VCaP (cell line): Measurements from ENCODE around the gene NME7.

Experiments used
- H3K27ac ChIP-seq: fragments of 450-650 bp; 2 replicates; pipeline ENCODE4 v1.5.1; 2017
- TF ChIP-seq, protein P1 (sequence below): fragments of 450-650 bp; conservative IDR thresholded peaks from 2 replicates; pipeline ENCODE4 v1.5.1; 2017; ENCODE audit warnings: mild to moderate bottlenecking, moderate library complexity

The NME7 gene

DNA sequence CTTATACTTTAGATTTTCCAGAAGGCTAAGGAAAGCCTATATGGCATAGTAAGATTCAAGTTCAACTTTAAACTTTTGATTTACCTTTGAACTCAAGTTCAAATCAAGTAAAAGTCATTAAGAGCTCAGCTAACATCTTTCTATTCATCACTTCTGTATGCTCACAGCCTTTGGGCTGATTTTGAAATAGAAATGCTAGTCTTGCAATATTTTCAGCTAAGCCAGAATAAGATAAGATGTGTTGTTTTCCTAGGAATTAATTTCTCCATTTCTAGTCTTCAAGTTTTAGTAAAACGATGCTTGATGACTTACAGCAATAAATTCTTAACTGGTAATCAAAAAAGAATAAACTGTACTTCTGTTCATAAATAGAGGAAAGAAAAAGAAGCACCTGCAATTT, 225.5 kb downstream of the NME7 start:
- no peak overlapping the region for H3K27ac ChIP-seq
- TF ChIP-seq, protein P1, sequence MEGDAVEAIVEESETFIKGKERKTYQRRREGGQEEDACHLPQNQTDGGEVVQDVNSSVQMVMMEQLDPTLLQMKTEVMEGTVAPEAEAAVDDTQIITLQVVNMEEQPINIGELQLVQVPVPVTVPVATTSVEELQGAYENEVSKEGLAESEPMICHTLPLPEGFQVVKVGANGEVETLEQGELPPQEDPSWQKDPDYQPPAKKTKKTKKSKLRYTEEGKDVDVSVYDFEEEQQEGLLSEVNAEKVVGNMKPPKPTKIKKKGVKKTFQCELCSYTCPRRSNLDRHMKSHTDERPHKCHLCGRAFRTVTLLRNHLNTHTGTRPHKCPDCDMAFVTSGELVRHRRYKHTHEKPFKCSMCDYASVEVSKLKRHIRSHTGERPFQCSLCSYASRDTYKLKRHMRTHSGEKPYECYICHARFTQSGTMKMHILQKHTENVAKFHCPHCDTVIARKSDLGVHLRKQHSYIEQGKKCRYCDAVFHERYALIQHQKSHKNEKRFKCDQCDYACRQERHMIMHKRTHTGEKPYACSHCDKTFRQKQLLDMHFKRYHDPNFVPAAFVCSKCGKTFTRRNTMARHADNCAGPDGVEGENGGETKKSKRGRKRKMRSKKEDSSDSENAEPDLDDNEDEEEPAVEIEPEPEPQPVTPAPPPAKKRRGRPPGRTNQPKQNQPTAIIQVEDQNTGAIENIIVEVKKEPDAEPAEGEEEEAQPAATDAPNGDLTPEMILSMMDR, result no peak

DNA sequence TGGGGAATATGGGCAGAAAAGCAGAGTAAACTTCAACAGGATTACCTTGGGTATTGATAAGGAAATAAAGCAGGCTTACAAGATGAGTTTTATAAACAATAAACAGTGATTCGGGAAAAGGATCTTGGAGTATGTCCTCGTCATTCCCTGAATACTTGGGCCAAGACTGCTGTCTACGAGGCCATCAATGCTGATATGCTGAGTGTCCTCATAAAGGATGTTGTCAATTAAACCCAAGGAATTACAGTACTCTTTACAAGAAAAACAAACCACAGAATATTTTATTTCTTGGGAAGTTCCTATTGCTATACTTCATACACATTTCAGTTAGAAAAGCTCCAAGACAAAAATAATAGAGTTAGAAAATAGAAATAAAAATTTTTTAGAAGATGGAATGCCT, 226.2 kb downstream of the NME7 start:
- TF ChIP-seq, protein P1, result no peak
- no peak overlapping the region for H3K27ac ChIP-seq

DNA sequence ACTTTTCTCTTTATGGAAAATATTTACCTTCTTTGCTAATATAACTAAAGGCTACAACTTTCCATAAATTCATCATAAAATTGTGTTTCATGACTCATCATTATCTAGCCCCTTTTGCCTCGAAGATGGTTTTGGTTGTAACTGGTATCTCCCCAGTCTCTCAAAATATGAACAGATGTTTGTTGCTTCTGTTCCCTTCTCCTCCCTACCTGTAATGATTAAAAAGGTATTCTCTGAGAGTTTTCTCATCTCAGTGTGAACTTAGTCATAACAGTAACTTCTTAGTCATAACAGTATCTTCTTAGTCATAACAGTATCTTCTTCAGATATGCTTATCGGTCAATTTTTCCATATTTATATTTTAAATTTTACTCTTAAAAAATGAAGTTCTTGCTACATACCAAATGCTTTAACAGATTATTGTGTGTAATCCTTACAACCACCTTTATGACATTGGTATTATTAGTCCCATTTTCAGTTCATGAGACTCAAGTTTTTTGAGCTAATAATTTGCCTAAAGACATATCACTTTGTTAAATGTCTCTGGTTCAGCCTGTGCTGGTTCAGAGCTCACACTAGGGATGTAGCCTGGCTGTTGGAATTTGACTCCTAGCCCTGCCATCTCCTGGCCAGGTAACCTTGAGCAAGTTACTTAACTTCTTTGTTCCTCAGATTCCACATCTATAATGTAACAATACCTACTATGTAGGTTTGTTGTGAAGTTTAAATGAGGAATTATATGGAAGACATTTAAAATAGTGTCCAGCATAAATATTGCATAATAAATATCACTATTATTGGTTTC, 228.5 kb downstream of the NME7 start:
- TF ChIP-seq, protein P1, result no peak
- no peak overlapping the region for H3K27ac ChIP-seq

DNA sequence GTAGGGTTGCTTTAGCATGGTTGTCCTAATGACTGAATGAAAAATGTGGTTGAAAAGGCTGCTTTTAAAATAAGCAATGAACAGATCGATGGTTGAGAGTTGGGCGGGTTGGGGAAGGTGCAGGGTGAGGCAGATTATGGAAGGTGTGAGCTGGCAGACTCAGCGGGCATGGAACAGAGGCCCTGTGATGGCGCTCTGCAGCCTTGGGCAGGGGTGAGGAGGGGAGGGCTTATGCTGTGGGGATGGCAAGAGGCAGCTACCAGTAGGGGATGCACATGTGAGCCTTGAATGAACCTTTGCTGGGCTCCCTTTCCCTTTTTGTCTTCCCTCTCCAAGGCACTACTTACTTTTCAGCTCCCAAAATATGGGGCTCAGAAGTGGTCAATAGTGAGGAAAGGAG, 230.2 kb downstream of the NME7 start:
- TF ChIP-seq, protein P1, result no peak

DNA sequence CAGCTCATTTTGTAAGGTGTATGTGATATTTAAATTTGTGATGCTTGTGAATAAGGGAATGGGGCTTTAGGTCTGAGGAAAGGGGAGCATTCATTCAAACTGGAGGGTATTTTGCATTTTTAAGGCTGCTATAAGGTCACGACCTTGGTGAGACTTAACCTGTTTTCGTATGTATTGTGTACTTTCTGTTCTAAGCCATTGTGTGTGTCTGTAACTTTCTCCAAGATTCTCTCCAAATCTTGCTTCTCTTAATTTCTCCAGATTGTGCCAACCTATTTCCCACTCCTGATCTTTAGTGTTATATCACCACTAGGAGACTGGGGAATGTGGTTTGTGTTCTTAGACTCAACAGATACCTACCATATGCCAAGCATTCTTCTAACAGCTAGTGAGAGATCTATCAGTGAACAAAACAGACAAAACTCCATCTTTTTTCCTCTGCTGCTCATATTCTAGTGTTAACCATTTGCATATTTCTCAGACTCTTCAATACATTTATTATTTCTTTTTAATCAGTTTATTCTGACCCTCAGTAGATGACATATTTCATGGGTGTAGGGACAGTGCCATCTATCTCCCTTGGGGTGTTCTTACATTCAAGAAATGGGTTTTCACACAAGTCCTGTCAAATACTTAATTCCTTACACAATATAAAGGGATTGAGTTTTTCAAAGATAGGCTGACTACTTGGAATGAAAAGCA, 233.6 kb downstream of the NME7 start:
- H3K27ac ChIP-seq, result no peak overlapping the region
- TF ChIP-seq, protein P1, result peak; percentile 45; the same call in 1 of the 2 replicates

More for the DNA sequence above, 230.2 kb downstream of the NME7 start:
- no peak overlapping the region for H3K27ac ChIP-seq

DNA sequence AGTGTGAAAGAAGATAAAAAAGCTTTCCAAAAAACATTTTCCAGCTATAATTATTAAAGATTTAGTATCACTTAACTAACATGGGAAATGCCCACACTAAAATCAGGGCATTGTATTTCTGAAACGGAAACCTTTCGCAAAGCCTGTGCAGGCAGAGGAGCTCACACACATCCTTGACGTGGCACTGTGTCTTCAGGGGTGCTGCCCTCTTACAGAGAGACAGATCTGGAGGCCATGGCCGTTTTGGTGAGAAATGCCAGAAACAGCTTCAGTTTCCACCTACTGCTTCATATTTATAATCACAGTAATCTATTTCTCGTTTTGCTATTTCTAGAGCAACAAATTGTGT, 234.4 kb downstream of the NME7 start:
- TF ChIP-seq, protein P1, result no peak
- H3K27ac ChIP-seq, result no peak overlapping the region

DNA sequence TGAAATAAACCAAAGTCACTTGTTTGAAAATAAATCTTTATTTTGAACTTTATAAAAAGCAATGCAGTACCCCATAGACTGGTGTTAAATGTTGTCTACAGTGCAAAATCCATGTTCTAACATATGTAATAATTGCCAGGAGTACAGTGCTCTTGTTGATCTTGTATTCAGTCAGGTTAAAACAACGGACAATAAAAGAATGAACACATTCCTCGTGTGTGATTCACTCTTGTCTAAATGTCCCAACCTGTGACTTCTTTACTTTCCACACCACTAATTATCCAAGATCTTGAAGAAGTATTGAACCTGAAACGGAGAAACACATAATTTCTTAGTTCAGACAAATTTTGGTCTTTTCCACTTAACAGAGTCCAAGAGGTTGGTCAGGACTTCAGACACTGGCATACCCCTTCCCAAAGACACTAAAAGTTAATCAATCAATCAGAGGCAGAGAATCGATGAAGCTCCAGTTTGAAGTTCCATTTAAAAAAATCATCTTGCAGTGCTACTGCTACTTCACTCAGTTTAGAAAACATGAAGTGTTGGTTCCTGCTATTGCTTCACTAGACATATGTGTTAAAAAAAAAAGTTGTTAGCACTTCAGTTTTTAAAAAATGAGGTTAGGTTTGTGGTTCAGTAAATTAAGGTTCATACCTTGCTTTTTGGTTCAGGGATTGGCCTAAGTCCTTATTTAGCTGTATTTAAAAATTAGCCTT, 234.9 kb downstream of the NME7 start:
- H3K27ac ChIP-seq, result no peak overlapping the region
- TF ChIP-seq, protein P1, result no peak
